Measurements from ENCODE around the gene ACSL6. TPM values are rescaled to one million over a fixed set of nuclear protein-coding genes. Genes with fewer than 3 reads are reported as not detected.

Gene ACSL6
- total RNA-seq, 1 experiment from 2014 or later: 4.8 TPM

GRCh38 chr5:131987251-131987650 is 24.2 kb downstream of the ACSL6 start (continued):
- TF ChIP-seq ATF2 (CRISPR knock-in tag; IDR thresholded peaks at IDR 0.05; ENCODE audit: borderline replicate concordance, low read depth) (no peak), ZNF219 (CRISPR knock-in tag; IDR thresholded peaks at IDR 0.05; ENCODE audit: borderline replicate concordance) (no peak), MYBL2 (CRISPR knock-in tag; IDR thresholded peaks at IDR 0.05) (no peak), GABPB1 (CRISPR knock-in tag; IDR thresholded peaks at IDR 0.05) (no peak), CDX4 (CRISPR knock-in tag; IDR thresholded peaks at IDR 0.05; ENCODE audit: borderline replicate concordance) (no peak), FOXP1 (CRISPR knock-in tag; IDR thresholded peaks at IDR 0.05; ENCODE audit: borderline replicate concordance) (no peak), MLX (CRISPR knock-in tag; IDR thresholded peaks at IDR 0.05) (no peak), ZNF671 (CRISPR knock-in tag; IDR thresholded peaks at IDR 0.05) (no peak), ELF4 (CRISPR knock-in tag; IDR thresholded peaks at IDR 0.05; ENCODE audit: low read depth) (no peak), NR1H2 (CRISPR knock-in tag; IDR thresholded peaks at IDR 0.05) (no peak)
- TF ChIP-seq, protein P1, sequence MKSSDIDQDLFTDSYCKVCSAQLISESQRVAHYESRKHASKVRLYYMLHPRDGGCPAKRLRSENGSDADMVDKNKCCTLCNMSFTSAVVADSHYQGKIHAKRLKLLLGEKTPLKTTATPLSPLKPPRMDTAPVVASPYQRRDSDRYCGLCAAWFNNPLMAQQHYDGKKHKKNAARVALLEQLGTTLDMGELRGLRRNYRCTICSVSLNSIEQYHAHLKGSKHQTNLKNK (CRISPR knock-in tag; IDR thresholded peaks at IDR 0.05): no peak

DNA sequence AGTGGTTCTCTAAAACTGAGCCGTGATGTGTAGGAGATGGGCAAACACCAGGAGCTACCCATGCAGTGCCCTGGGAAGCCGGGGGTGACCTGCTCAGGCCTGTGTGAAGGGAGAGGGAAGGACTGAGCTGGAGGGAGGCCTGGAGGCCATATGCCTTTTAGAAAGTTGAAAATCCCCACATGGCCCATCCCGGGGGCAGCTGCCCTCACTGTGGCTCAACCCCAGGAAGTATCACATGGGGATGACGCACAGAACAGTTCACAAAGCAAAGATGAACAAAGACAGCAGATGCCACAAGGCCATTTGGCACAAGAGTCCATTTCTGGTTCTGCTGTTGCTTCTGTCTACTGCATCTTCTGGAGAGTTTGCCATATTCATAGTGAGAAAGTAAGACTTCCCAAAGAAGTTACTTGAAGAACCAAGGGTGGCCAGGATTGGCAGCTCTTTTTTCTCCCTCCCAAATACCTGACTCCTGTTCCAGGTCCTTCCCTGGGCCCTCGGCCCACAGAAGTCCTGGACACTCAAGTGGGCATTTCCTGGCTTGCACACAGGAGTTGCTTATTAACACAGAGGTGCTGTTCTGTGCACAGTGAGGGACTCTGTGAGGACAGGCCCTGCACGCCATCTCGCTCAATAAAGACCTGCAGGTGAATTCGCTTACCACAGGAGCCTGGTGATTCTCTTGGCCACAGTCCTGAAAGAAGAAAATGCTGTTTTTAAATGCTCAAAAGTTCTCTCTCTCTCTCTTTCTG is 25.1 kb downstream of the ACSL6 start:
- no peak overlapping the region for H3K27ac Mint-ChIP-seq
- no peak overlapping the region for H3K4me3 Mint-ChIP-seq
- DNase-seq (ENCODE audit: low spot score): no peak
- ChIA-PET POLR2A (interaction anchor here (0.6 kb wide), 1 partner anchor 140 kb away, joined by 3 read pairs; no protein-coding TSS in a partner anchor), CTCF (no interaction called here)
- H3K9me3 Mint-ChIP-seq: no peaks in the 10 kb centered on the region
- no peaks in the 10 kb centered on the region for H3K36me3 Mint-ChIP-seq
- no peaks in the 10 kb centered on the region for H3K4me1 Mint-ChIP-seq
- ATAC-seq: no peak
- no peaks in the 10 kb centered on the region for H3K27me3 Mint-ChIP-seq (ENCODE audit: low read depth)
- TF ChIP-seq E2F4 (CRISPR knock-in tag; IDR thresholded peaks at IDR 0.05; ENCODE audit: borderline replicate concordance, low read depth) (no peak), TEAD1 (CRISPR knock-in tag; IDR thresholded peaks at IDR 0.05) (no peak), ZNF423 (CRISPR knock-in tag; IDR thresholded peaks at IDR 0.05) (no peak), ATF1 (CRISPR knock-in tag; IDR thresholded peaks at IDR 0.05) (no peak), ERG (CRISPR knock-in tag; IDR thresholded peaks at IDR 0.05) (no peak), SOX15 (CRISPR knock-in tag; IDR thresholded peaks at IDR 0.05) (no peak), RELA (CRISPR knock-in tag; IDR thresholded peaks at IDR 0.05; ENCODE audit: borderline replicate concordance) (no peak), SMAD3 (CRISPR knock-in tag; IDR thresholded peaks at IDR 0.05; ENCODE audit: borderline replicate concordance) (no peak), TEAD4 (CRISPR knock-in tag; IDR thresholded peaks at IDR 0.05) (no peak), CDX4 (CRISPR knock-in tag; IDR thresholded peaks at IDR 0.05; ENCODE audit: borderline replicate concordance) (no peak), PRRX2 (CRISPR knock-in tag; IDR thresholded peaks at IDR 0.05) (no peak)
- TF ChIP-seq, protein P2, sequence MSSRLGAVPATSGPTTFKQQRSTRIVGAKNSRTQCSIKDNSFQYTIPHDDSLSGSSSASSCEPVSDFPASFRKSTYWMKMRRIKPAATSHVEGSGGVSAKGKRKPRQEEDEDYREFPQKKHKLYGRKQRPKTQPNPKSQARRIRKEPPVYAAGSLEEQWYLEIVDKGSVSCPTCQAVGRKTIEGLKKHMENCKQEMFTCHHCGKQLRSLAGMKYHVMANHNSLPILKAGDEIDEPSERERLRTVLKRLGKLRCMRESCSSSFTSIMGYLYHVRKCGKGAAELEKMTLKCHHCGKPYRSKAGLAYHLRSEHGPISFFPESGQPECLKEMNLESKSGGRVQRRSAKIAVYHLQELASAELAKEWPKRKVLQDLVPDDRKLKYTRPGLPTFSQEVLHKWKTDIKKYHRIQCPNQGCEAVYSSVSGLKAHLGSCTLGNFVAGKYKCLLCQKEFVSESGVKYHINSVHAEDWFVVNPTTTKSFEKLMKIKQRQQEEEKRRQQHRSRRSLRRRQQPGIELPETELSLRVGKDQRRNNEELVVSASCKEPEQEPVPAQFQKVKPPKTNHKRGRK (CRISPR knock-in tag; IDR thresholded peaks at IDR 0.05; ENCODE audit: borderline replicate concordance): no peak
- TF ChIP-seq, protein P3, sequence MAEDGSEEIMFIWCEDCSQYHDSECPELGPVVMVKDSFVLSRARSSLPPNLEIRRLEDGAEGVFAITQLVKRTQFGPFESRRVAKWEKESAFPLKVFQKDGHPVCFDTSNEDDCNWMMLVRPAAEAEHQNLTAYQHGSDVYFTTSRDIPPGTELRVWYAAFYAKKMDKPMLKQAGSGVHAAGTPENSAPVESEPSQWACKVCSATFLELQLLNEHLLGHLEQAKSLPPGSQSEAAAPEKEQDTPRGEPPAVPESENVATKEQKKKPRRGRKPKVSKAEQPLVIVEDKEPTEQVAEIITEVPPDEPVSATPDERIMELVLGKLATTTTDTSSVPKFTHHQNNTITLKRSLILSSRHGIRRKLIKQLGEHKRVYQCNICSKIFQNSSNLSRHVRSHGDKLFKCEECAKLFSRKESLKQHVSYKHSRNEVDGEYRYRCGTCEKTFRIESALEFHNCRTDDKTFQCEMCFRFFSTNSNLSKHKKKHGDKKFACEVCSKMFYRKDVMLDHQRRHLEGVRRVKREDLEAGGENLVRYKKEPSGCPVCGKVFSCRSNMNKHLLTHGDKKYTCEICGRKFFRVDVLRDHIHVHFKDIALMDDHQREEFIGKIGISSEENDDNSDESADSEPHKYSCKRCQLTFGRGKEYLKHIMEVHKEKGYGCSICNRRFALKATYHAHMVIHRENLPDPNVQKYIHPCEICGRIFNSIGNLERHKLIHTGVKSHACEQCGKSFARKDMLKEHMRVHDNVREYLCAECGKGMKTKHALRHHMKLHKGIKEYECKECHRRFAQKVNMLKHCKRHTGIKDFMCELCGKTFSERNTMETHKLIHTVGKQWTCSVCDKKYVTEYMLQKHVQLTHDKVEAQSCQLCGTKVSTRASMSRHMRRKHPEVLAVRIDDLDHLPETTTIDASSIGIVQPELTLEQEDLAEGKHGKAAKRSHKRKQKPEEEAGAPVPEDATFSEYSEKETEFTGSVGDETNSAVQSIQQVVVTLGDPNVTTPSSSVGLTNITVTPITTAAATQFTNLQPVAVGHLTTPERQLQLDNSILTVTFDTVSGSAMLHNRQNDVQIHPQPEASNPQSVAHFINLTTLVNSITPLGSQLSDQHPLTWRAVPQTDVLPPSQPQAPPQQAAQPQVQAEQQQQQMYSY (CRISPR knock-in tag; IDR thresholded peaks at IDR 0.05): no peak
